CD14-positive monocyte (primary cell): ENCODE data around the gene HORMAD2. TPM values are rescaled to one million over a fixed set of nuclear protein-coding genes. Genes with fewer than 3 reads are reported as not detected.

Source experiments
- DNase-seq, 3 donors: peaks; one replicate each; pipeline ENCODE4 v3.0.0-alpha.2; 2011 to 2022
- H2AFZ ChIP-seq: 2 replicates; pipeline ENCODE4 v1.6.0; 2012; ENCODE audit warnings: mild to moderate bottlenecking, low read depth, low read length, inconsistent platforms; ENCODE audit not compliant: insufficient read depth, poor library complexity, severe bottlenecking
- H3K27ac ChIP-seq, 2 donors: 1 replicate in 1 of 2; 2 replicates in 1 of 2; pipeline ENCODE4 v1.5.1; 2012 to 2013; ENCODE audit warnings: low read length in 2 of 2, control low read depth in 1 of 2, inconsistent platforms in 1 of 2, low read depth in 1 of 2, mild to moderate bottlenecking in 1 of 2
- H3K27me3 ChIP-seq, 2 donors: one replicate each; pipeline versions ENCODE4 v1.6.0 to v1.6.1; 2011 to 2013; ENCODE audit warnings: low read length in 2 of 2; ENCODE audit not compliant: control insufficient read depth in 2 of 2, insufficient read depth in 2 of 2
- H3K36me3 ChIP-seq, 2 donors: replicated peaks in 1 of 2; 1 replicate in 1 of 2; 2 replicates in 1 of 2; pipeline versions ENCODE4 v1.5.1 to v1.6.1; 2012 to 2013; ENCODE audit warnings: low read length in 2 of 2, control low read depth in 1 of 2, inconsistent platforms in 1 of 2, mild to moderate bottlenecking in 1 of 2; ENCODE audit not compliant: insufficient read depth in 2 of 2, control insufficient read depth in 1 of 2
- H3K4me1 ChIP-seq, 2 donors: 1 replicate in 1 of 2; 2 replicates in 1 of 2; pipeline versions ENCODE4 v1.5.1 to v1.6.1; 2012 to 2013; ENCODE audit warnings: low read length in 2 of 2, control low read depth in 1 of 2, inconsistent platforms in 1 of 2, mild to moderate bottlenecking in 1 of 2, moderate library complexity in 1 of 2; ENCODE audit not compliant: insufficient read depth in 2 of 2, control insufficient read depth in 1 of 2
- H3K4me2 ChIP-seq: replicated peaks from 2 replicates; pipeline ENCODE3; 2012; ENCODE audit warnings: low read length, moderate library complexity, mild to moderate bottlenecking; ENCODE audit not compliant: poor library complexity, severe bottlenecking; ENCODE audit errors: extremely low read depth
- H3K4me3 ChIP-seq, 3 experiments: fragments of 200-600 bp in 1 of 3; sonication (generic) in 1 of 3; replicated peaks in 1 of 3; 1 replicate in 2 of 3; 2 replicates in 1 of 3; pipeline ENCODE4 v1.5.1; 2011 to 2013; ENCODE audit warnings: low read length in 3 of 3, mild to moderate bottlenecking in 3 of 3, control low read depth in 2 of 3, low read depth in 2 of 3, inconsistent platforms in 1 of 3, moderate library complexity in 1 of 3
- H3K79me2 ChIP-seq: 2 replicates; pipeline ENCODE4 v1.6.0; 2012; ENCODE audit warnings: mild to moderate bottlenecking, control low read depth, inconsistent platforms, low read length, moderate library complexity; ENCODE audit not compliant: insufficient read depth
- H3K9ac ChIP-seq: 2 replicates; pipeline ENCODE4 v1.6.0; 2017; ENCODE audit warnings: low read length, mild to moderate bottlenecking; ENCODE audit not compliant: insufficient read depth, poor library complexity, severe bottlenecking
- H3K9me3 ChIP-seq, 2 donors: replicated peaks in 1 of 2; 1 replicate in 1 of 2; 2 replicates in 1 of 2; pipeline versions ENCODE4 v1.5.1 to v1.6.1; 2012 to 2013; ENCODE audit warnings: low read length in 2 of 2, control low read depth in 1 of 2; ENCODE audit not compliant: control insufficient read depth in 1 of 2, insufficient read depth in 1 of 2
- H4K20me1 ChIP-seq: 2 replicates; pipeline ENCODE4 v1.6.0; 2012; ENCODE audit warnings: mild to moderate bottlenecking, low read length, control low read depth, moderate library complexity; ENCODE audit not compliant: insufficient read depth
- H3K27ac Mint-ChIP-seq, 7 donors: one replicate each; pipeline ENCODE4 v1.8.0; 2020; ENCODE audit warnings: mild to moderate bottlenecking in 7 of 7, mixed read lengths in 7 of 7, moderate library complexity in 6 of 7, inconsistent platforms in 2 of 7
- H3K27me3 Mint-ChIP-seq, 3 donors: one replicate each; pipeline ENCODE4 v1.8.0; 2021 to 2022; ENCODE audit warnings: low read depth in 3 of 3, mild to moderate bottlenecking in 3 of 3, mixed read lengths in 3 of 3, moderate library complexity in 3 of 3, inconsistent platforms in 1 of 3
- H3K36me3 Mint-ChIP-seq, 2 donors: one replicate each; pipeline ENCODE4 v1.8.0; 2020; ENCODE audit warnings: mixed read lengths in 2 of 2, inconsistent platforms in 1 of 2, mild to moderate bottlenecking in 1 of 2
- H3K4me1 Mint-ChIP-seq: one replicate; pipeline ENCODE4 v1.8.0; 2020; ENCODE audit warnings: mild to moderate bottlenecking, mixed read lengths
- H3K4me3 Mint-ChIP-seq, 2 donors: one replicate each; pipeline ENCODE4 v1.8.0; 2020; ENCODE audit warnings: mild to moderate bottlenecking in 2 of 2, mixed read lengths in 2 of 2, moderate library complexity in 1 of 2
- H3K9me3 Mint-ChIP-seq, 7 donors: one replicate each; pipeline ENCODE4 v1.8.0; 2020 to 2022; ENCODE audit warnings: mixed read lengths in 7 of 7, mild to moderate bottlenecking in 6 of 7, moderate library complexity in 6 of 7, inconsistent platforms in 2 of 7
- CTCF ChIP-seq: fragments of 200-600 bp; IDR thresholded peaks from one replicate; pipeline ENCODE4 v1.8.0; 2022; ENCODE audit warnings: antibody characterized with exemption, mild to moderate bottlenecking
- WGBS: methylation state at CpG from one replicate; pipeline ENCODE4 v1.1.5; 2013; ENCODE audit warnings: missing lambda C conversion rate; ENCODE audit not compliant: insufficient coverage; 5-methylcytosine and 5-hydroxymethylcytosine counted together
- intact Hi-C, 2 donors: fragments of 100-400 bp; cut with micrococcal nuclease; formaldehyde crosslinking; loops; one replicate each; pipeline versions ENCODE4 v1.15.0 to v1.15.1; 2023
- polyA plus RNA-seq, 3 donors: library from polyadenylated mRNA; depleted of rRNA in 1 of 3; unstranded in 2 of 3; stranded (reverse) in 1 of 3; fragments of 300-500 nt in 2 of 3; fragments of >200 nt in 1 of 3; fragmentation: Illumina TruSeq in 2 of 3; gene quantifications; 1 replicate in 2 of 3; 2 replicates in 1 of 3; pipeline ENCODE4 v1.2.3, GENCODE V29; 2012 to 2021

HORMAD2 gene
- polyA plus RNA-seq, 3 donors: not detected

GRCh38 chr22:30212363-30212995 lies 132.2 kb downstream of the HORMAD2 start:
- H3K4me2 ChIP-seq: peak overlapping the region; percentile 50
- peak overlapping the region; percentile 86 to 94 for H3K27ac ChIP-seq
- H3K9me3 ChIP-seq: no peaks in the 10 kb centered on the region
- no peak overlapping the region for H2AFZ ChIP-seq
- peaks cover 25 to 39% of the 10 kb centered on the region in 2 donors for H3K4me1 ChIP-seq
- peak overlapping the region; percentile 97 to 98 (median 97) for H3K27ac Mint-ChIP-seq
- H3K27me3 Mint-ChIP-seq: peaks cover 6 to 18% (median 10%) of the 10 kb centered on the region in 3 donors
- peaks cover 0 to 3% (median 0%) of the 10 kb centered on the region in 7 donors for H3K9me3 Mint-ChIP-seq
- DNase-seq: peak; percentile 92 to 97 (median 95)
- no CpG with 5 or more reads among the region's 5 CpGs for WGBS
- peak overlapping the region in 1 of 2 donors; percentile 55 for H3K4me3 Mint-ChIP-seq
- H3K36me3 ChIP-seq: no peaks in the 10 kb centered on the region
- intact Hi-C loops: loop anchor here (2.0 to 5.0 kb wide), 4 partner anchors 16 to 55 kb away; partner anchors contain the start of gene OSM (in 1 of the 2)
- peak overlapping the region in 1 of 3 experiments; percentile 41 for H3K4me3 ChIP-seq
- no peaks in the 10 kb centered on the region for H3K36me3 Mint-ChIP-seq
- H3K9ac ChIP-seq: peak overlapping the region; percentile 62
- TF ChIP-seq CTCF: no peak
- no peaks in the 10 kb centered on the region for H3K79me2 ChIP-seq
- no peaks in the 10 kb centered on the region for H3K27me3 ChIP-seq
- H4K20me1 ChIP-seq: no peaks in the 10 kb centered on the region
- peaks cover 46% of the 10 kb centered on the region for H3K4me1 Mint-ChIP-seq

DNA sequence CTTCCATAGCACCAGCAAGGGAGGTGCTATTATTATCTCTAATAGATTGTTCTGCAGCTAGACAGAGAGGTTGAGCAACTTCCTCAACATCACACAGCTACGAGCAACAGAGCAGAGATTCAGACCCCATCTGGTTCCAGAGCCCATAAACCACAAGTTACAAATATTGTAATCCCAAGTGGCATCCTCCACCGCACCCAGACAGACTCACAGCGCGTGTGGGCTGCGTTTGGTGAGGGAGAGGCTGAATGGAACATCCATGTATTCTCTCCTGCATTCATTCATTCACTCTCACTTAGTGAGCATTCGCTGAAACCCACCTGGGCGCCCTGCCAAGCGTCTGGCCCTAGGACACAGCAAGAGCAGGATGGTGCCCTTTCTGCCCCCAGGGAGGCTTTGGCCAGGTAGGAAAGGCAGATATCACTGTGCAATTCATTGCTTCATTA lies 132.8 kb downstream of the HORMAD2 start:
- H3K36me3 Mint-ChIP-seq: no peaks in the 10 kb centered on the region
- H3K4me1 Mint-ChIP-seq: peaks cover 46% of the 10 kb centered on the region
- peaks cover 0 to 3% (median 0%) of the 10 kb centered on the region in 7 donors for H3K9me3 Mint-ChIP-seq
- no peaks in the 10 kb centered on the region for H3K79me2 ChIP-seq
- H3K4me2 ChIP-seq: peak overlapping the region; percentile 50
- no peaks in the 10 kb centered on the region for H3K27me3 ChIP-seq
- H3K9me3 ChIP-seq: no peaks in the 10 kb centered on the region
- peak overlapping the region; percentile 86 to 94 for H3K27ac ChIP-seq
- H3K4me3 ChIP-seq: peak overlapping the region in 1 of 3 experiments; percentile 41
- intact Hi-C loops: loop anchor here (2.0 to 5.0 kb wide), 4 partner anchors 16 to 54 kb away; partner anchors contain the start of gene OSM (in 1 of the 2)
- DNase-seq: peak; percentile 85 to 91 (median 87)
- no peaks in the 10 kb centered on the region for H4K20me1 ChIP-seq
- peaks cover 25 to 39% of the 10 kb centered on the region in 2 donors for H3K4me1 ChIP-seq
- H3K27me3 Mint-ChIP-seq: peaks cover 6 to 18% (median 10%) of the 10 kb centered on the region in 3 donors
- H2AFZ ChIP-seq: no peak overlapping the region
- no peaks in the 10 kb centered on the region for H3K36me3 ChIP-seq
- peak overlapping the region; percentile 62 for H3K4me3 Mint-ChIP-seq
- TF ChIP-seq CTCF: no peak
- H3K9ac ChIP-seq: peak overlapping the region; percentile 62
- WGBS: 82% methylated on average over 3 of the region's 8 CpGs
- peak overlapping the region; percentile 97 to 98 (median 97) for H3K27ac Mint-ChIP-seq
